GM12878 (cell line): Measurements from ENCODE around the gene RHPN2. TPM values are rescaled to one million over a fixed set of nuclear protein-coding genes. Genes with fewer than 3 reads are reported as not detected.
A peak's percentile ranks its signal among the peaks of the same experiment; 100 is the strongest.

Experiments used
- HDAC6 ChIP-seq: fragments of 200-600 bp; sonication (generic); IDR thresholded peaks from one replicate; pipeline ENCODE4 v1.8.0; 2017; ENCODE audit warnings: antibody characterized with exemption; ENCODE audit not compliant: unreplicated experiment
- NFIC ChIP-seq: IDR thresholded peaks from 2 replicates; pipeline ENCODE4 v1.6.1; 2012; ENCODE audit warnings: low read depth, mild to moderate bottlenecking, inconsistent platforms, low read length, moderate library complexity
- POLR2A ChIP-seq: IDR thresholded peaks from 2 replicates; pipeline ENCODE4 v1.6.1; 2011; ENCODE audit warnings: low read depth, mild to moderate bottlenecking, low read length
- RB1 ChIP-seq: fragments of 450-650 bp; formaldehyde crosslinking; IDR thresholded peaks from 2 replicates; pipeline ENCODE4 v1.6.1; 2017; ENCODE audit warnings: mild to moderate bottlenecking, borderline replicate concordance
- polyA plus RNA-seq, 11 experiments: library from polyadenylated mRNA; depleted of rRNA in 4 of 11; unstranded in 6 of 11; stranded (reverse) in 5 of 11; fragments of >200 nt; fragmentation: Nextera tagmentation in 4 of 11; fragmentation: Illumina TruSeq in 1 of 11; extraction: Ambion mirVana in 4 of 11; extraction: Trizol in 1 of 11; gene quantifications; 1 replicate in 1 of 11; 2 replicates in 10 of 11; pipeline versions ENCODE4 v1.2.1 to v1.2.3, GENCODE V29; 2011 to 2016; ENCODE audit warnings: inconsistent platforms in 2 of 11, missing spikeins in 2 of 11, low read depth in 1 of 11
- total RNA-seq, 4 experiments: library from RNA; depleted of rRNA in 3 of 4; stranded (reverse); fragments of >200 nt in 3 of 4; fragmentation: Illumina TruSeq in 1 of 4; extraction: Trizol in 1 of 4; gene quantifications; 2 replicates each; pipeline versions ENCODE4 v1.2.1 to v1.2.3, GENCODE V29; 2013 to 2021
- TF ChIP-seq, protein P1 (sequence below): fragments of 450-650 bp; IDR thresholded peaks from 2 replicates; pipeline ENCODE4 v1.6.1; 2018; ENCODE audit warnings: borderline replicate concordance, mild to moderate bottlenecking; ENCODE audit not compliant: partially characterized antibody
- TF ChIP-seq, protein P2 (sequence below): fragments of 450-650 bp; formaldehyde crosslinking; IDR thresholded peaks from 2 replicates; pipeline ENCODE4 v1.5.0; 2022; ENCODE audit warnings: mild to moderate bottlenecking, missing genetic modification characterization
- TF ChIP-seq, protein P3 (sequence below): fragments of 450-650 bp; formaldehyde crosslinking; IDR thresholded peaks from 2 replicates; pipeline ENCODE4 v1.4.0; 2022; ENCODE audit warnings: mild to moderate bottlenecking, moderate library complexity
- TF ChIP-seq, protein P4 (sequence below), 3 experiments: IDR thresholded peaks in 2 of 3; conservative IDR thresholded peaks in 1 of 3; 2 replicates each; pipeline ENCODE4 v1.5.1; 2011; ENCODE audit warnings: low read depth in 3 of 3, low read length in 3 of 3, mild to moderate bottlenecking in 3 of 3, control low read depth in 2 of 3, moderate library complexity in 2 of 3, inconsistent platforms in 1 of 3, mixed read lengths in 1 of 3; ENCODE audit not compliant: control insufficient read depth in 2 of 3, insufficient read depth in 1 of 3; ENCODE audit errors: extremely low read depth in 1 of 3
- TF ChIP-seq, protein P5 (sequence below): IDR thresholded peaks from 2 replicates; pipeline ENCODE4 v1.6.1; 2011; ENCODE audit warnings: low read depth, low read length, improper control_type of control experiment, borderline replicate concordance
- TF ChIP-seq, protein P6 (sequence below): IDR thresholded peaks from 2 replicates; pipeline ENCODE4 v1.6.1; 2012; ENCODE audit warnings: low read length, inconsistent platforms
- TF ChIP-seq, protein P7 (sequence below): IDR thresholded peaks from 2 replicates; pipeline ENCODE4 v1.6.1; 2011; ENCODE audit warnings: borderline replicate concordance, low read depth, mild to moderate bottlenecking, moderate library complexity, mixed read lengths, low read length; ENCODE audit not compliant: insufficient read depth; ENCODE audit errors: extremely low read length

The RHPN2 gene
- total and polyA plus RNA-seq, 10 of the 15 experiments (the other 5 are each of a cell fraction or from before 2014, with no cell fraction given): 0.71 to 7.4 (median 3.7) TPM

DNA sequence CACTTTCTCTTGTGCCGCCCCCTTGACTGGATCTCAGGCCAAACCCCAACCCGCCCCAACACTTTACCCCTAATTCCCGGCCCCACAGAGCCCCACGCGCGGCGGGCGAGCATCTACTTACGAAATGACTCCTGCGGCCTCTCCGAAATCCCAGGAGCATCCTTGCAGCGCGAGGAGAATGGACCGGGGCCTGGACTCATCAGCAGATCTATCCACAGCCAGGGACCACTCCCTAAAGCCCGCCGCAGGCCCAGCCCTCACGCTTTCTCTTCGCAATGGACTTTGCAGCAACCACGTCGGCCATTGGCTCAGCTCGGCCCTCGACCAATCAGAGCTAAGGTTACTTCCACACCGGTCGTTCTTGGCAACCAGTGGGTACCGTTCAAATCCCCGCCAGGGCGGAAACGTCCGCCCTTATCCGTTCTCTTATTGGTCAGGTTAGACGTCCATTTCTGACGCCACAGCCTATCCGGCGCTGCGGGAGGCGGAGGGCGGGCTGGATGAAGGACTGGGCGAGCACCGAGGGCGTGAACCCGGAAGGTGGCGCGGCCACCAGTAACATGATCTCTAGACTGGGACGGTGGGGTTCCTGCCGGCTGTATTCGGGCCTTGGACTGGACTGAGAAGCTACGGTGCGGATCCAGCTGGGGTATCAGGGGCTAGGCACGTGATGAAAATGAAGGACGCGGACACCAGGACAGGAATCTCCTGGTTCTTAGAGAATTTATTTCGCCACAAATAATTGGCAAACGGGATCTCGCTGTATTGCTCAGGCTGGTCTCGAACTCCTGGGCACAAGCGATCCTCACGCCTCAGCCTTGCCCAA, 92.8 kb downstream of the RHPN2 start, which contains the start of the genes CEP89 and FAAP24 (continued):
- TF ChIP-seq, protein P1, sequence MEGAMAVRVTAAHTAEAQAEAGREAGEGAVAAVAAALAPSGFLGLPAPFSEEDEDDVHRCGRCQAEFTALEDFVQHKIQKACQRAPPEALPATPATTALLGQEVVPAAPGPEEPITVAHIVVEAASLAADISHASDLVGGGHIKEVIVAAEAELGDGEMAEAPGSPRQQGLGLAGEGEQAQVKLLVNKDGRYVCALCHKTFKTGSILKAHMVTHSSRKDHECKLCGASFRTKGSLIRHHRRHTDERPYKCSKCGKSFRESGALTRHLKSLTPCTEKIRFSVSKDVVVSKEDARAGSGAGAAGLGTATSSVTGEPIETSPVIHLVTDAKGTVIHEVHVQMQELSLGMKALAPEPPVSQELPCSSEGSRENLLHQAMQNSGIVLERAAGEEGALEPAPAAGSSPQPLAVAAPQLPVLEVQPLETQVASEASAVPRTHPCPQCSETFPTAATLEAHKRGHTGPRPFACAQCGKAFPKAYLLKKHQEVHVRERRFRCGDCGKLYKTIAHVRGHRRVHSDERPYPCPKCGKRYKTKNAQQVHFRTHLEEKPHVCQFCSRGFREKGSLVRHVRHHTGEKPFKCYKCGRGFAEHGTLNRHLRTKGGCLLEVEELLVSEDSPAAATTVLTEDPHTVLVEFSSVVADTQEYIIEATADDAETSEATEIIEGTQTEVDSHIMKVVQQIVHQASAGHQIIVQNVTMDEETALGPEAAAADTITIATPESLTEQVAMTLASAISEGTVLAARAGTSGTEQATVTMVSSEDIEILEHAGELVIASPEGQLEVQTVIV: peak; percentile 89
- TF ChIP-seq, protein P2, sequence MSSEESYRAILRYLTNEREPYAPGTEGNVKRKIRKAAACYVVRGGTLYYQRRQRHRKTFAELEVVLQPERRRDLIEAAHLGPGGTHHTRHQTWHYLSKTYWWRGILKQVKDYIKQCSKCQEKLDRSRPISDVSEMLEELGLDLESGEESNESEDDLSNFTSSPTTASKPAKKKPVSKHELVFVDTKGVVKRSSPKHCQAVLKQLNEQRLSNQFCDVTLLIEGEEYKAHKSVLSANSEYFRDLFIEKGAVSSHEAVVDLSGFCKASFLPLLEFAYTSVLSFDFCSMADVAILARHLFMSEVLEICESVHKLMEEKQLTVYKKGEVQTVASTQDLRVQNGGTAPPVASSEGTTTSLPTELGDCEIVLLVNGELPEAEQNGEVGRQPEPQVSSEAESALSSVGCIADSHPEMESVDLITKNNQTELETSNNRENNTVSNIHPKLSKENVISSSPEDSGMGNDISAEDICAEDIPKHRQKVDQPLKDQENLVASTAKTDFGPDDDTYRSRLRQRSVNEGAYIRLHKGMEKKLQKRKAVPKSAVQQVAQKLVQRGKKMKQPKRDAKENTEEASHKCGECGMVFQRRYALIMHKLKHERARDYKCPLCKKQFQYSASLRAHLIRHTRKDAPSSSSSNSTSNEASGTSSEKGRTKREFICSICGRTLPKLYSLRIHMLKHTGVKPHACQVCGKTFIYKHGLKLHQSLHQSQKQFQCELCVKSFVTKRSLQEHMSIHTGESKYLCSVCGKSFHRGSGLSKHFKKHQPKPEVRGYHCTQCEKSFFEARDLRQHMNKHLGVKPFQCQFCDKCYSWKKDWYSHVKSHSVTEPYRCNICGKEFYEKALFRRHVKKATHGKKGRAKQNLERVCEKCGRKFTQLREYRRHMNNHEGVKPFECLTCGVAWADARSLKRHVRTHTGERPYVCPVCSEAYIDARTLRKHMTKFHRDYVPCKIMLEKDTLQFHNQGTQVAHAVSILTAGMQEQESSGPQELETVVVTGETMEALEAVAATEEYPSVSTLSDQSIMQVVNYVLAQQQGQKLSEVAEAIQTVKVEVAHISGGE: no peak
- TF ChIP-seq, protein P3, sequence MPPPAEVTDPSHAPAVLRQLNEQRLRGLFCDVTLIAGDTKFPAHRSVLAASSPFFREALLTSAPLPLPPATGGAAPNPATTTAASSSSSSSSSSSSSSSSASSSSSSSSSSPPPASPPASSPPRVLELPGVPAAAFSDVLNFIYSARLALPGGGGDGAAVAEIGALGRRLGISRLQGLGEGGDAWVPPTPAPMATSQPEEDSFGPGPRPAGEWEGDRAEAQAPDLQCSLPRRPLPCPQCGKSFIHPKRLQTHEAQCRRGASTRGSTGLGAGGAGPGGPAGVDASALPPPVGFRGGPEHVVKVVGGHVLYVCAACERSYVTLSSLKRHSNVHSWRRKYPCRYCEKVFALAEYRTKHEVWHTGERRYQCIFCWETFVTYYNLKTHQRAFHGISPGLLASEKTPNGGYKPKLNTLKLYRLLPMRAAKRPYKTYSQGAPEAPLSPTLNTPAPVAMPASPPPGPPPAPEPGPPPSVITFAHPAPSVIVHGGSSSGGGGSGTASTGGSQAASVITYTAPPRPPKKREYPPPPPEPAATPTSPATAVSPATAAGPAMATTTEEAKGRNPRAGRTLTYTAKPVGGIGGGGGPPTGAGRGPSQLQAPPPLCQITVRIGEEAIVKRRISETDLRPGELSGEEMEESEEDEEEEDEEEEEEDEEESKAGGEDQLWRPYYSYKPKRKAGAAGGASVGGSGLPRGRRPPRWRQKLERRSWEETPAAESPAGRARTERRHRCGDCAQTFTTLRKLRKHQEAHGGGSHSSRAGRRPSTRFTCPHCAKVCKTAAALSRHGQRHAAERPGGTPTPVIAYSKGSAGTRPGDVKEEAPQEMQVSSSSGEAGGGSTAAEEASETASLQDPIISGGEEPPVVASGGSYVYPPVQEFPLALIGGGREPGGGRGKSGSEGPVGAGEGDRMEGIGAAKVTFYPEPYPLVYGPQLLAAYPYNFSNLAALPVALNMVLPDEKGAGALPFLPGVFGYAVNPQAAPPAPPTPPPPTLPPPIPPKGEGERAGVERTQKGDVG: no peak
- TF ChIP-seq HDAC6 (no peak), NFIC (no peak), POLR2A (peak; percentile 94), RB1 (peak; percentile 74; the same call in 1 of the 2 replicates)
- TF ChIP-seq, protein P4, sequence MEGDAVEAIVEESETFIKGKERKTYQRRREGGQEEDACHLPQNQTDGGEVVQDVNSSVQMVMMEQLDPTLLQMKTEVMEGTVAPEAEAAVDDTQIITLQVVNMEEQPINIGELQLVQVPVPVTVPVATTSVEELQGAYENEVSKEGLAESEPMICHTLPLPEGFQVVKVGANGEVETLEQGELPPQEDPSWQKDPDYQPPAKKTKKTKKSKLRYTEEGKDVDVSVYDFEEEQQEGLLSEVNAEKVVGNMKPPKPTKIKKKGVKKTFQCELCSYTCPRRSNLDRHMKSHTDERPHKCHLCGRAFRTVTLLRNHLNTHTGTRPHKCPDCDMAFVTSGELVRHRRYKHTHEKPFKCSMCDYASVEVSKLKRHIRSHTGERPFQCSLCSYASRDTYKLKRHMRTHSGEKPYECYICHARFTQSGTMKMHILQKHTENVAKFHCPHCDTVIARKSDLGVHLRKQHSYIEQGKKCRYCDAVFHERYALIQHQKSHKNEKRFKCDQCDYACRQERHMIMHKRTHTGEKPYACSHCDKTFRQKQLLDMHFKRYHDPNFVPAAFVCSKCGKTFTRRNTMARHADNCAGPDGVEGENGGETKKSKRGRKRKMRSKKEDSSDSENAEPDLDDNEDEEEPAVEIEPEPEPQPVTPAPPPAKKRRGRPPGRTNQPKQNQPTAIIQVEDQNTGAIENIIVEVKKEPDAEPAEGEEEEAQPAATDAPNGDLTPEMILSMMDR (IDR thresholded peaks at IDR 0.05 in 2 of 3, conservative IDR thresholded peaks at IDR 0.05 in 1 of 3; ENCODE audit: control insufficient read depth in 2 of 3, extremely low read depth in 1 of 3, insufficient read depth in 1 of 3, low read depth in 3 of 3, low read length in 3 of 3): no peak
- TF ChIP-seq, protein P5, sequence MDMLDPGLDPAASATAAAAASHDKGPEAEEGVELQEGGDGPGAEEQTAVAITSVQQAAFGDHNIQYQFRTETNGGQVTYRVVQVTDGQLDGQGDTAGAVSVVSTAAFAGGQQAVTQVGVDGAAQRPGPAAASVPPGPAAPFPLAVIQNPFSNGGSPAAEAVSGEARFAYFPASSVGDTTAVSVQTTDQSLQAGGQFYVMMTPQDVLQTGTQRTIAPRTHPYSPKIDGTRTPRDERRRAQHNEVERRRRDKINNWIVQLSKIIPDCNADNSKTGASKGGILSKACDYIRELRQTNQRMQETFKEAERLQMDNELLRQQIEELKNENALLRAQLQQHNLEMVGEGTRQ: no peak; the same call in 1 of the 2 replicates
- TF ChIP-seq, protein P6, sequence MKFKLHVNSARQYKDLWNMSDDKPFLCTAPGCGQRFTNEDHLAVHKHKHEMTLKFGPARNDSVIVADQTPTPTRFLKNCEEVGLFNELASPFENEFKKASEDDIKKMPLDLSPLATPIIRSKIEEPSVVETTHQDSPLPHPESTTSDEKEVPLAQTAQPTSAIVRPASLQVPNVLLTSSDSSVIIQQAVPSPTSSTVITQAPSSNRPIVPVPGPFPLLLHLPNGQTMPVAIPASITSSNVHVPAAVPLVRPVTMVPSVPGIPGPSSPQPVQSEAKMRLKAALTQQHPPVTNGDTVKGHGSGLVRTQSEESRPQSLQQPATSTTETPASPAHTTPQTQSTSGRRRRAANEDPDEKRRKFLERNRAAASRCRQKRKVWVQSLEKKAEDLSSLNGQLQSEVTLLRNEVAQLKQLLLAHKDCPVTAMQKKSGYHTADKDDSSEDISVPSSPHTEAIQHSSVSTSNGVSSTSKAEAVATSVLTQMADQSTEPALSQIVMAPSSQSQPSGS: no peak
- TF ChIP-seq, protein P7, sequence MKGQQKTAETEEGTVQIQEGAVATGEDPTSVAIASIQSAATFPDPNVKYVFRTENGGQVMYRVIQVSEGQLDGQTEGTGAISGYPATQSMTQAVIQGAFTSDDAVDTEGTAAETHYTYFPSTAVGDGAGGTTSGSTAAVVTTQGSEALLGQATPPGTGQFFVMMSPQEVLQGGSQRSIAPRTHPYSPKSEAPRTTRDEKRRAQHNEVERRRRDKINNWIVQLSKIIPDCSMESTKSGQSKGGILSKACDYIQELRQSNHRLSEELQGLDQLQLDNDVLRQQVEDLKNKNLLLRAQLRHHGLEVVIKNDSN: no peak
